GM19238 (cell line): ENCODE measurements around the gene MR1.
A peak's percentile ranks its signal among the peaks of the same experiment; 100 is the strongest.

ENCODE experiments used
- DNase-seq: peaks from one replicate; pipeline ENCODE4 v3.0.0; 2011; ENCODE audit warnings: low spot score; ENCODE audit not compliant: insufficient read length

MR1 gene

DNA sequence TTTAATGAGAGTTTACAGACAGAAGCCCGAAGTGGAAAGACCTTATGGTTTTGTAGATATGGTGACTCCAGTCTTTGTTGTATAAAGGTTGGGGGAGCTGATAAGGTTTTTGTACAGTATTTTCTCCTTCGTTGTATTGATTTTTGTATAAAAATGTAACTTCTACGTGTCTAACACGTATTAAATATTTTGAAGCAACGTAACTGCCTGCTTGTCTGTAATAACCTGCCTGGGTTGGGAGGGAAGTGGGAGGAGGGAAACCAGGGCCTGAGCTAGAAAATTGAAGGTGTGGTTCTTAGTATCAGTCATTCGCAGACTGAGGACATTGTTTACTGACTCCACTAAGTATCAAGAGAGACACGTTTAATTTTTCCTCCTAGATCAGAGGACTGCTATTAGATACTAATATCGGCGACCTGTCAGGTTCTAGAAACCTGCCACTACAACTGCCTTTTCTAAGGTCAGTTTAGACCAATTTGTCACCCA lies 56.9 kb downstream of the MR1 start:
- no peak for DNase-seq

DNA sequence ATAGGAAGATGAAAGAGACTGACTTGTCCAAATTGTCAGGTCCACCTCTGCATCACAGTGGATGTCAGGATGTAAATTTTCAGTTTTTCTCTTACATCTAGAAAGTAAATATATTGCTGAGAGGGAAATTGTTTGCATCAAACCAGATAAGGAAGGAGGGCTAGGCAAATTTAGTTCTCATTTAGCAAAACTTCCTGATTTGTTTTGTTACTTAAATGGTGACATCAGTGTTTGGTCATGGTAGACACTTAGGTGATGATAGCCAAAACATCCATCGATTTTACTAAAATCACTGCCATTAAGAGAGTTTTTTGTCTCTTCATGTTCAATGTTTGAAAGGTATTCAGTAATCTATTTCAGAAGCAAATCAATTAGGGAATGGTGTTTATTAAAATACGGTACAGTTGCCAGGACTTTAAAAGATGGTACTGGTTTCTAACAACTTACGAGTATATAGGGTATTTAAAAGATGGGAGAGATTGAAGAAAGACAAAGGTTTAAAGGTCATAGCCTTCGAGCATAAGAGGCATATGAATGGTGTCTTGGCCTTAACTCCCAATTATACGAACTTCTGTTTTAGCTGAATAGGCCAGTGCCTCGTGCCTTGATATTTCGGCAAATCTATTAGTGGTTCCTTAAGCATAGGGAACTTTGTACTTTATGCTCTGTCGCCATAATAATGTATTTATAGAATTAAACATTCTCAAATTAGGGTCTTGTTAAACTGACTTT lies 57.7 kb downstream of the MR1 start:
- DNase-seq = no peak

DNA sequence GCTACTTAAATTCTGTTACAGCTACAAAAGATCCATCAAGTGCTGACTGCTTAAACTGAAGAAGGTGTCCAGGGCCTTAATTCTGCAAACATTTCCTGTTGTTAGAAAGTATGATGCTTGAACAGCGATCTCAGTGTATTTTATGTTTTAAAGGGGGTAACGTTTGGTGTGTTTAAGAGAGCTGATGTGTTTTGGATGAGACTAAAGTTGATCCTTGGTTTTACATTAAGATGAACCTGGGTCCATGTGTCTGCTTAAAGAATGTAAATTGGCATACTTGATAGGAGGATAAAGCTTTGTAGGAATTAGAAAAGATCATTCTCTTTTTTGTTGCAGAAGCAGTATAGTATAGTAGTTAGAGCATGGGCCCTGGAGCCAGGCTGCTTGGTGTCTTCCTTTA lies 58.3 kb downstream of the MR1 start:
- no peak for DNase-seq

DNA sequence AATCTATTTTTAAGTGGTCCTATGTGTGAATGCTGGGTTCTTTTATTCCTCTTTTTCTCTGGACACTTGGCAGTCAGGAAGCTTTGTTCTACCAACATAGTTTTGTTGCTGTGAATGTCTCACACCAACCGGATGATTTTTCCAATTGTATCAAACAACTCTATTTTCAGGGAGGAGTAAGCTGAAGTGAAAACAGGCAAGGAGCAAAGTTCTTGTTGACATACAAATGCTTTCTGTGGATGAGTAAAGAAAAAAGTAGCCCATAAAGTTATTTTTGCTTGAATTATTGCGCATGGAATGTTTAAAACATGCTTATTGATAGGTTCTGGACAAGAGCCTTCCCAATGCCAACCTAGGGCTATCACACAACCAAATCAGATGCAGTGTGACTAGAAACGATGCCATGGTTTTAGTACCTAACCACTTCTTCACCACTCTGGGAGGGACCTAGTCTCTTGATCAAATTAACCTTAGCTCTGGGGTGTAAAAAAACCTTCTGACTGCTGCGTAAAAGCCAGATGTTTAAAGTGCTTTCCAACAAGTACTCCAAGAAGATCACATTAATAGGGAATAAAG lies 59.2 kb downstream of the MR1 start:
- DNase-seq = no peak

GRCh38 chr1:181094416-181095212 lies 60.8 kb downstream of the MR1 start:
- DNase-seq = no peak

DNA sequence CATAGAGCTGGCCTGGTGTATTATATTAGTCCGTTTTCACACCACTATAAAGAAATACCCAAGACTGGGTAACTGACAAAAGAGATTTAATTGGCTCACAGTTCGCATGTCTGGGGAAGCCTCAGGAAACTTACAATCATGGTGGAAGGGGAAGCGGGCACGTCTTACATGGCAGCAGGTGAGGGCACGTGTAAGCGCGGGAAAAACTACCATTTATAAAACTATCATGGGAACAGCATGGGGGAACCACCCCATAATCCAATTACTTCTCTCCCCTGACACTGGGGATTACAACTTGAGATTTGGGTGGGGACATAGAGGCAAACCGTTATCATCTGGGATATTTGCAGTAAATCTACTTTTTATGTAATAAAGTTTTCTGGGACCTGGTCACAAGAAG lies 61.5 kb downstream of the MR1 start:
- DNase-seq = no peak

DNA sequence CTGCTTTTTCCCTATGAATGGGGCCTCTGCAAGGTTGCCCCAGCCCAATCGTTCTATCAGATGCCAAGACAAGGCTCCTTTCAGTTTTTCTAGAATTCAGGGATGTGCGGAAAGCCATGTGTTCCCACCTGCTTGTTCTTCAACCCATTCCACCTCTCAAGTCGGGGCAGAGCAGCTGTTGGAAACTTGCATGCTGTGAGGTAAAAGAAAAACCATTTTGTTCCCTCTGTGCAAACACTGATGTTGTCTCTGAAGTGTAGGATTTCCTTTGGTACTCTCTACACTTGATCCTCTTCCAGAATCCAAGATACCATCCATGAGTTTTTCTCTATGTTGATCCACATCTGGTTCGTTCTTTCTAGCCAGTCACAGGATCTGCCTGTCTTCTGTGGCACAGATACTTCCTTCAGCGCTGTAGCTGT lies 62.0 kb downstream of the MR1 start:
- no peak for DNase-seq

DNA sequence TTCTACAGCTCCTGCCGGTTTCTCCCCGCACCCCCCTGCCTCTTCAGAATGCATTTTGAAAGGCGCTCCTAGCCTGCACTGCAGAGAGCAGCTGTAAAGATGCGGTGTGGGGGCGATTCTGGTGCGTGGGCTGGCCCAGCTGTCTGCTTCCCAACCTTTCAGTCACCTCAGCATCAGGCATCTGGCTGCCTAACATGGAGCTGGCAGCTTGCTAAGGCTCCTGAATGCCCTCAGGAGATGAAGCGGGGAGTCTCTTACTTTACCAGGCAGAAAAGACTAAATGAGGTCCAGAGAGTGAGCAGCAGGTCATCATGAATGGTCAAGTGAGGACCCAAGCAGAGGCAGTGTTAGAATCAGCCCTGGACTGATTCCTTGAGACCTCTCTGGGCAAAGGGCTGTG lies 63.5 kb downstream of the MR1 start:
- DNase-seq = no peak

- no peak for DNase-seq
Observed at GRCh38 chr1:181099152-181100014, 65.6 kb downstream of the MR1 start.

DNA sequence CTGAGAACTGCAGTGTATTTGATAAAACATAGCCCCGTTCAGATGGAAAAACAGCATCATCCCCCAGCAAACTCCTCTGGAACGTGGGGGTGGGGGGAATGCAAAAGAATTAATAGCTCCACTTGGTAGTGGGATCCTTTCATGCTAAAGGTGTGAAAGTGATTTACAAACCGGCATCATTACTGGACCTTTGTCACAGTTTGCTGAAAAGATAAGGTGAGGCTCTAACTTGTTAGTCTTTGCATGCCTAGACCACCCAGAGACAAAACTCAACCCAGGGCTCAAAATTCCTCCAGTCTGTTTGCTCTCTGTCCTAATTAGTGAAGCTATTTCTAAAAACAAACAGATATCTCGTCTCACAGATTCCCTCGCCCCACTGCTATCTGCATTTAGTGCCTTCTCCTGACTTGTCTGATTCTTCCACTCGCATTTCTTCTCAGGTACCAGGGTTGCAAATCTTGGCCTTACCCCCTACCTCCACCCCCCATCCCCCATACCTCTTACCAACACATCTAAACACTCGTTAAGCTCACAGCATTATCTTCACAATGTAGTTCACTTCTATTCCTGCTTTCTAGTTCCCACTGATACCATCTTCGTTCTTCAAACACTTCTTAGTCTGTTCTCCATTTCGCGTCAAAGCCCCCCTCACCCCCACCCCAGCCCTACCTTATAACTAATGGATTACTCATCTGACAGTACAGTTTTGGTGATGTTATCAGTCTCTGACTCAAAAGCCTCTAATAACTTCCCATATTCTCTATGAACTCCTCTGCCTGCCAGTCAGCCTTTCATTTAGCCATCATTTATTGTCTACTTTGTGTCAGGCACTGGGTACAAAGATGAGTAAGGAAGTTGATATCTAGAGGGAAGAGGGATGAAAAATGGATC lies 66.5 kb downstream of the MR1 start:
- DNase-seq = no peak

GRCh38 chr1:181100934-181101333 lies 67.2 kb downstream of the MR1 start:
- DNase-seq = no peak

GRCh38 chr1:181101581-181102226 lies 67.9 kb downstream of the MR1 start:
- no peak for DNase-seq

GRCh38 chr1:181102841-181103240 lies 69.1 kb downstream of the MR1 start:
- DNase-seq = no peak

GRCh38 chr1:181103399-181103798 lies 69.6 kb downstream of the MR1 start:
- DNase-seq = no peak

GRCh38 chr1:181104042-181104789 lies 70.4 kb downstream of the MR1 start:
- DNase-seq = no peak

DNA sequence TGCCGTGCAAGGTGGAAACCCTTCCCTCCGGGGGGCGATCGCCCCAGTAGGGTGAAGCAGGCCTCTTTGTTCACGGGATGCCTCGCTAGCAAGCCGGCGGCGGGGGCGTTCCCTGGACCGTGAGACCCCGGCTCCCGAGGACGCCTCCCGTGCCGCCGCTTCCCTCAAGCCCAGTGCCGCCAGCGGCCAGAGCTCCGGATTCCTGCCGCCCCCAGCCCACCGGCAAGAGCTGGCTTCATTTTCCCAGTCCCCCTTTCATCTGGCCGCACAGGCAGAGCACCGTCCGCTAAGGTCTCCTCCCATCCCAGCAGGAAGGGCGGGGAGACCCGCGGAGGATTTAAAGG lies 71.0 kb downstream of the MR1 start:
- peak; percentile 32 for DNase-seq

- peak; percentile 91 for DNase-seq
Observed at GRCh38 chr1:181105134-181106021, 71.6 kb downstream of the MR1 start.

GRCh38 chr1:181106022-181106312 lies 72.2 kb downstream of the MR1 start:
- no peak for DNase-seq

GRCh38 chr1:181106479-181106878 lies 72.7 kb downstream of the MR1 start:
- DNase-seq = no peak
